Mucosa of stomach (tissue), 1 donor: ENCODE measurements around the gene ISM1.

ENCODE experiments used
- H3K27me3 ChIP-seq: one replicate; pipeline ENCODE4 v1.7.0; 2013; ENCODE audit warnings: mild to moderate bottlenecking, low read length; ENCODE audit not compliant: control insufficient read depth, insufficient read depth
- H3K36me3 ChIP-seq: one replicate; pipeline ENCODE4 v1.7.0; 2013; ENCODE audit warnings: low read length; ENCODE audit not compliant: control insufficient read depth, insufficient read depth
- H3K4me1 ChIP-seq: one replicate; pipeline ENCODE4 v1.7.0; 2013; ENCODE audit warnings: mild to moderate bottlenecking, low read length; ENCODE audit not compliant: control insufficient read depth, insufficient read depth
- H3K4me3 ChIP-seq: one replicate; pipeline ENCODE4 v1.7.0; 2013; ENCODE audit warnings: low read length
- H3K9ac ChIP-seq: one replicate; pipeline ENCODE4 v1.7.0; 2013; ENCODE audit warnings: mild to moderate bottlenecking, low read length, moderate library complexity
- H3K9me3 ChIP-seq: one replicate; pipeline ENCODE4 v1.7.0; 2013; ENCODE audit warnings: mild to moderate bottlenecking, low read length, moderate library complexity; ENCODE audit not compliant: control insufficient read depth
- donor health status: Pancreatic carcinoma.

ISM1 gene

GRCh38 chr20:13349235-13349604, 128.1 kb downstream of the ISM1 start:
- Histone ChIP-seq H3K4me3 (no peak overlapping the region), H3K4me1 (no peaks in the 10 kb centered on the region), H3K27me3 (no peaks in the 10 kb centered on the region)

More at GRCh38 chr20:13349235-13349604, 128.1 kb downstream of the ISM1 start:
- Histone ChIP-seq H3K9ac (no peak overlapping the region), H3K9me3 (no peaks in the 10 kb centered on the region), H3K36me3 (no peaks in the 10 kb centered on the region)
